Stimulated activated CD8-positive, alpha-beta memory T cell treated with anti-CD3 and anti-CD28 coated beads, Interleukin-4, amount 100 ng/mL, for 24 hours (primary cell): ENCODE measurements around the gene LTO1.

Experiments
- DNase-seq: peaks from one replicate; pipeline ENCODE4 v3.0.0-alpha.2; 2020; ENCODE audit warnings: low read depth

LTO1 gene

GRCh38 chr11:69674886-69675714 is at the start of gene LTO1:
LTO1 (minus strand) TSS chr11:69675353; CDS start chr11:69675239, 114 bp downstream.
- DNase-seq: peak; percentile 93

- no peak for DNase-seq
Measured at GRCh38 chr11:69721745-69722144, 46.6 kb upstream of the LTO1 start.

- no peak for DNase-seq
Measured at GRCh38 chr11:69721106-69721505, 46.0 kb upstream of the LTO1 start.

GRCh38 chr11:69718912-69719311 is 43.8 kb upstream of the LTO1 start:
- no peak for DNase-seq

GRCh38 chr11:69718147-69718546 is 43.0 kb upstream of the LTO1 start:
- DNase-seq: no peak

GRCh38 chr11:69716891-69717747 is 42.0 kb upstream of the LTO1 start:
- no peak for DNase-seq

GRCh38 chr11:69716099-69716498 is 40.9 kb upstream of the LTO1 start:
- no peak for DNase-seq

GRCh38 chr11:69715446-69715845 is 40.3 kb upstream of the LTO1 start:
- DNase-seq: no peak

- DNase-seq: no peak
Measured at GRCh38 chr11:69711822-69712801, 37.0 kb upstream of the LTO1 start.

- DNase-seq: no peak
Measured at GRCh38 chr11:69708736-69709401, 33.7 kb upstream of the LTO1 start.

- DNase-seq: no peak
Measured at GRCh38 chr11:69707176-69707575, 32.0 kb upstream of the LTO1 start.

GRCh38 chr11:69705901-69706787 is 31.0 kb upstream of the LTO1 start:
- DNase-seq: no peak

GRCh38 chr11:69705351-69705811 is 30.2 kb upstream of the LTO1 start:
- DNase-seq: no peak

- no peak for DNase-seq
Measured at GRCh38 chr11:69704508-69705253, 29.5 kb upstream of the LTO1 start.

GRCh38 chr11:69703768-69704507 is 28.8 kb upstream of the LTO1 start, which contains the start of gene FGF19:
FGF19 (minus strand) TSS chr11:69704022; CDS start chr11:69703876, 146 bp downstream.
- DNase-seq: no peak

GRCh38 chr11:69703453-69703767 is 28.3 kb upstream of the LTO1 start:
- DNase-seq: no peak

- DNase-seq: no peak
Measured at GRCh38 chr11:69702769-69703452, 27.8 kb upstream of the LTO1 start.

GRCh38 chr11:69702239-69702691 is 27.1 kb upstream of the LTO1 start:
- DNase-seq: no peak
